Activated naive CD4-positive, alpha-beta T cell (primary cell): ENCODE data around the gene MYMX.
A peak's percentile ranks its signal among the peaks of the same experiment; 100 is the strongest.
"Not testable (repeated sequence)": the region's sequence is repeated elsewhere in the genome, so short reads cannot be mapped to it uniquely, and the experiment has no call there.

Experiments used
- DNase-seq, 4 experiments: peaks; one replicate each; lab custom pipeline; 2025; lab: John Stamatoyannopoulos, UW

MYMX gene

DNA sequence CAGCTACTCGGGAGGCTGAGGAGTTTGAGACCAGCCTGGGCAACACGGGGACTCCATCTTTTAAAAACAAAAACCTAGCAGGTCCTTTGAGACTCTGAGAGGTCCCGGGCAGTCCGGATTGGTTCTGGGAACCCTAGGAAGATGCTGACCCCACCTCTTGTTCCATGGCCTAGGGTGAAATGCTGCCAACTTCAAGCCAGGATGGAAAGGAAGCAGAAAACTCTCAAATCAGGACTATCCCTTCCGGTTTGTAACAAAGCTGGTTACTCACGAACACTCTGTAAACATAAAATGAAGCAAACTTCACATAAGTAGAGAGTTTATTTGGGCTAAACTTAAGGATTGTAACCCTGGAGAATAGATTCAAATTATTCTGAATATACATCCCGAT is 30.1 kb upstream of the MYMX start:
- DNase-seq: no peak

DNA sequence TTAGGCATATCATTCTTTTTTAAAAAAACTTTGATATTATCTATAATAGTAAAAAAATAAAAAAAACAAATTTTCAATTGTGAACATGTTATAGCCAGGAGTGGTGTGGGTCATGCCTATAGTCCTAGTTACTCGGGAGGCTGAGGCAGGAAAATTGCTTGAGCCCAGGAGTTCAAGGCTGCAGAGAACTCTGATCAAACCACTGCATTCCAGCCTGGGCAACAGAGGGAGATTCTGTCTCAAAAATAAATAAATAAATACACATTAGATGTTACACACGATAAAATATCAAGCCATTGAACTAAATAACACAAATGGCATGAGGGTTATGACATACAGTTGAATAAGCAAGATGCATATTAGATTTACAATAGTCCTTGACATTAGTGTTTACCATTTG is 27.9 kb upstream of the MYMX start:
- no peak for DNase-seq

DNA sequence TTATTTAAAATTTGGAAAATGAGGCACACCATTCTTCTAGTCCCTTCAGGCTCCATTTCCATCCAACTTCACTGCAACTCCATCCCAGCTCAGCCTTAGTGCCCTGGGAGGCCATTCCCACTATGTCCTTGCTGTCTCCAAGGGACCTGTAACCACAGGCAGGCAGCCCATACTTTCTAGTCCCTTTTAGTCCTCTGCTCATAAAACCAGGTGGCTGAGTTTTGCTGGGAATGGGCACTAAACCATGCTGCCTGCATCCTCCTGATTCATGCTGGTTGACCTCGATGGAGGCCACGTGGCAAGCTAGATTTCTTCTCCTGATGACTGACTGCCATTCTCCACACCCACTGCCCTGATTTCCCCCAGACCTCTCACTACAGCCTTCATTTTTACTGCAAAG is 27.5 kb upstream of the MYMX start:
- no peak for DNase-seq

DNA sequence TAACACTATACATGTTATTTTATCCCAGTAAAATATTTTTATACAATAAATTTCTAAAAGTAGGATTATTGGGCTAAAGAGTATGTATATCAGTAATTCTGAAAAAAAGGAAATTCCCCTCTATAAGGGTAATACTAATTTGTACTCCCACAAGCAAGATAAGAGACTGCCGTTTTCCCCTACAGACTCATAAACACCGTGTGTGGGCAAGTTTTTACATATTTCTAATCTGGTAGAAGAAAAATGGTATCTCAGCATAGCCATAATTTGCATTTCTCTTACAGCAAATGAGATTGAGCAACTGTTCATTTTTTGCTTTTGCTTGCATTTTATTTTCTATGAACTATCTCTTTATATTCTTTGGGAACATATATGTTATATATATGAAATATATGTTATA is 26.0 kb upstream of the MYMX start:
- DNase-seq: no peak

DNA sequence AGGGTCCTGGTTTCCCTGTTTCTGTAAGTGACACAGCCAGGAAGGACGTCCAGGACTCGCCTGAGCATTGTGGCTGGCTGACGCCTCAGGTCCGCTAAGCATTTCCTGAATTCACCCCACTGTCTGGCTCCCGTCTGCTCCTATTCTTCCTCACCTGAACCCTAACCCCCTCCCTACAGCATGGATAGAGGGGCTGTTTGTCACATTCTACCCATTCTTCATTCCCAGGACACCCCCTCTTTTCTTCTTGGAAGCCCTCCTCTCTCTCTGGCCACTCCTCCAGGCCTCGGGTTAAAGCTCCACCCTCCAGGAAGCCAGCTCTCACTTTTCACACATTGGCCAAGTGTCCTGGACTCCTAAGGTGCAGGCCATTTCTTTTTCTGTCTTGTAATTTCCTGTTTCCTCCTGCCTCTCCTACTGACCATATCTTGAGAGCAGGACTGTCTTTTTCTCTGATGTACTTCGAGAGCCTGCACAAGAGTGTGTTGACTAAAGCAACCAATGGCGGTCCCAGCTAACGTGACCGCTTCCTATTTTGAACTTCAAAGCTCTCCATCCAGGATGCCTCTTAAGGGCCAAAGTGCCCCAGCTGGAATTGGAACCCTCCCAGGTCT is 24.2 kb upstream of the MYMX start:
- DNase-seq: no peak

DNA sequence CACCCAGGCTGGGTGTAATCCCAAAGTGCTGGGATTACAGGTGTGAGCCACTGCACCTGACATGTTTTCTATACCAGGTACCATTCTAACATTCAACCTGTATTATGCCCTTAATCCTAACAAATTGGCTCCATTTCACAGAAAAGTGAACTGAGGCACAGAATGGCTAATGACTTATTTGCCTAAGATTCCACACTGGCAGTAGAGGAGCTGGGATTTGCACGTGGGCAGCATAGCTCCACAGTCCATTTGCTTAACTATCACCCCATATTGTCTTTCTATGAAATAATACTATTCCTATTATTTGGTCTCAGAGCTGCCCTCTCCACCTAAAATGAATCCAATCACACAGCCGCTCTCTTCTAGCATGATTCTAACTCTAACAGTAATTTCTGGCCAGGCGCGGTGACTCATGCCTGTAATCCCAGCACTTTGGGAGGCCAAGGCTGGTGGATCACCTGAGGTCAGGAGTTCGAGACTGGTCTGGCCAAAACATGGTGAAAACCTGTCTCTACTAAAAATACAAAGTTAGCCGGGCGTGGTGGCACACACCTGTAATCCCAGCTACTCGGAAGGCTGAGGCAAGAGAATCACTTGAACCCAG is 23.3 kb upstream of the MYMX start:
- DNase-seq: no peak

DNA sequence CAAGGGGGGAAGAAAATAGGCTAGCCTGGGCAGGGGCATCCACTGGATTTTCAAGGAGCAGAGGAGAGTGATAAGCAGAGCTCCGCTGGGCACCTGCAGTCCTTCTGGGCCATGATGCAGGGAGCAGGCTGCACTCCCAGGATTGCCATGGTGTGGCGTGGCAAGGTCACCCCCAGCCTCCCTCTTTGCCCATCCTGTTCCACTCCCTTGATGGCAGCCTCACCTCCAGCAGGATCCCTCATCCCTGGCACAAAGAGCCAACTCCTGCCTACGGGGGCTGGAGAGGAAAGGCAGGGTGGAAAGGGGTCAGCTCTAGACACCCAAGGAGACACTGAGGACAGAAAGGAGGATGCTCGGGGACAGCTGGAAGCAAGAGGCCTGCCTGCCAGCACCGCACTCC is 22.4 kb upstream of the MYMX start:
- DNase-seq: no peak

DNA sequence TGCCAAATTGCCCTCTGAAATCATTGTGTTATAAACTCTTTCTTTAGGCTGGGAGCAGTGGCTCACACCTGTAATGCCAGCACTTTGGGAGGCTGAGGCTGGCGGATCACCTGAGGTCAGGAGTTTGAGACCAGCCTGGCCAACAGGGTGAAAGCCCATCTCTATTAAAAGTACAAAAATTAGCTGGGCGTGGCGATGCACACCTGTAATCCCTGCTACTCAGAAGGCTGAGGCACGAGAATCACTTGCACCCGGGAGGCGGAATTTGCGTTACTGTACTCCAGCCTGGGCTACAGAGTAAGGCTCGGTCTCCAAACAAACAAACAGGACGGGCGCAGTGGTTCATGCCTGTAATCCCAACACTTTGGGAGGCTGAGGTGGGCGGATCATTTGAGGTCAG is 20.4 kb upstream of the MYMX start:
- DNase-seq: not testable (repeated sequence)

DNA sequence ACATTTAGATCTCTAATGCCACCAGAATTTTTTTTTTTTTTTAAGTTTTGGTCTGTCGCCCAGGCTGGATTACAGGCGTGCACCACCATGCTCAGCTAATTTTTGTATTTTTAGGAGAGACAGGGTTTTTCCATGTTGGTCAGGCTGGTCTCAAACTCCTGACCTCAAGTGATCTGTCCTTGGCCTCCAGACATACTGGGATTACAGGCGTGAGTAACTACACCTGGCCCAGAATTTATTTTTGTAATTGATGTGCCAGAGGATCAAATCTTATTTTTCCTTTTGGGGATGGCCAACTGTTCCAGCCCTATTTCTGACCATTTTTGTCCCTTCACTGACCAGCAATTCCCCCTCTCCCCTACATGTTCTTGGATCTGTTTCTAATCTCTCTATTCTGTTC is 18.0 kb upstream of the MYMX start:
- no peak for DNase-seq

DNA sequence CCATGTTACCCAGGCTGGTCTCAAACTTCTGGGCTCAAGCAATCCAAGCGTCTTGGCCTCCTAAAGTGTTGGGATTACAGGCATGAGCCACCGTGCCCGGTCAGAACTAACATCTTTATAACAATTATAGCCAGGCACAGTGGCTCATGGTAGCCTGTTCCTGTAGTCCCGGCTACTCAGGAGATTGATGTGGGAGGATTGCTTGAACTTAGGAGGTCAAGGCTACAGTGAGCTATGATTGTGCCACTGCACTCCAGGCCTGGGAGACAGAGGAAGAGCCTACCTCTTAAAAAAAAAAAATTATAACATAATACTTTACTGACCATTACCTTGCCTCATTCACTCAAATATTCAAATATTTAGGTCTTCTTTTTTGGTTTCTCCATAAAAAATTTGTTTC is 16.8 kb upstream of the MYMX start:
- DNase-seq: no peak

DNA sequence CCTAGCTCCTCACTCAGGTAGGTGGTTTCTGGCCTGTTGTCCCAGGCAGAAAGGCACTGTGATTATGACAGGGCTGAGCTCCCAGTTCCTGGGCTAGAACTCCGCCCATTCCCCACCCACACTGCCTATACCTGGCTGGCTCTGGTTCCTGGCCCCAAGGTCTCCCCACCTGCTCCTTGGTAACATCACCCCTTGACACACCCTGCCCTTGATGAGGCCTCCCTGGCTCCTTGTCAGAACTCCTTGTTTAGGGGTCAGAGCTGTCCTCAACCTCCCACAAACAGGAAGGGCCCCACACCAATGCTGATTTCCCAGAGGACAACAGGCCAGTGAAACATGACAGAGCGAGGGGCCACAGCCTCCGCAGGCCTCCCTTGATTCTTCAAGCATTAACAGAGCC is 15.5 kb upstream of the MYMX start:
- DNase-seq: no peak

DNA sequence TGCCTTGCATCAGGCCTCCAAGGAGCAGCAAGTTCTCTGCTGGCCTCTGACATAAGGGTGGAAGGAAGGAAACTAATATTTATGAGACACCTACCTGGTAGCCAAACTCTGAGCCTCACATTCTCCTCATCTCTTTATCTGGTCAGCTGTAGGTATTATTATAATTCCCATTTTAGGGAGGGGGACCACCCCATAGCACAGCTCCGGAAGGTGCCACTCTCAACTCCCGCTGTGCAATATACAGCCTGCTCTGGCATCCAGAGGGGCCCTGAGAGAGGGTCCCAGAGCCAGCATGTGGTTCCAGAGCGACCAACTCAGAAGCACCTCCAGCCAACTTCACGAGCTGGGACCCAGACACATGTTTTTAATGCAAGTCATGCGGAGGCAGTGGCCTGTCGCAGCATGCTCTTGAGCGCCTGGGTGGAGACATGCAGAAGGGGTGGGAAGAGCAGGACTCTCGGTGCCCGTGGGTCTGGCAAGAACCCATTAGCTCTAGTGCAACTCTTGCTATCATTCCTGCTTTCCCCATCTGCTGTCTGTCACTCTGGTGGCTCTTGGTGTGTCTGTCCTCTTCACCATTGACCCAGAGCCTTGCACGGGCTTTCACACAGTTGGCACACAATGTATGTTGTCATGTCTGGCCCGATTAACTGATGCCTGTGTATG is 15.0 kb upstream of the MYMX start:
- DNase-seq: no peak

DNA sequence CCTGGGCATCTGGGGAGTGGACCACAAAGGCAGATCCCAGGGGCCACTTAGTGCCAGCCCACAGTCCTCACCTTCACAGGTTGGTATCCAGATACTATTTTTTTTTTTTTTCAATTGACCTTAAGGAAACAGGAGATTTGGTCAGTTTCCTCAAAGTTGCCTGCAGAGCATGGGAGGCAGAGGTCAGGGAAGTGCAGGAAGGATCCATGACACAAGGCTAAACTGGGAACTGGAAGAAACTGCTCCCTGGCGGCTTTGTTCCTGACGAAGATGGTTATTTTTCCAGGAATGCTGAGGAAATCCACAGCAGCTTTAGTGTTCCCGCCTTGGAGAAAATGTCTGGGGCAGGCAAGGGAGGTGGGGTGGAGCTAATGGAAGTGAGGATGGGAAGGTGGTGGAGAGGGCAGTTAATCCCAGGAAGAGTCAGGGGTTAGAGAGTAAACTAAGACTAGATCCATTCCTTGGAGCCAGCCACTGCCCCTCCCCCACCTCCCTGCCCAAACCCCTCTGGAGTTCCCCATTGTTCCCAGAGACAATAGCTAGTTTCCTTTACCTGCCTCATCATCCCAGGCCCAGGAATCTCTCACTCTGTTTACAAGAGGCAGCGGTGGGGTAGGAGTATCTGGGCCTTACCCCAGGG is 14.3 kb upstream of the MYMX start:
- DNase-seq: no peak

DNA sequence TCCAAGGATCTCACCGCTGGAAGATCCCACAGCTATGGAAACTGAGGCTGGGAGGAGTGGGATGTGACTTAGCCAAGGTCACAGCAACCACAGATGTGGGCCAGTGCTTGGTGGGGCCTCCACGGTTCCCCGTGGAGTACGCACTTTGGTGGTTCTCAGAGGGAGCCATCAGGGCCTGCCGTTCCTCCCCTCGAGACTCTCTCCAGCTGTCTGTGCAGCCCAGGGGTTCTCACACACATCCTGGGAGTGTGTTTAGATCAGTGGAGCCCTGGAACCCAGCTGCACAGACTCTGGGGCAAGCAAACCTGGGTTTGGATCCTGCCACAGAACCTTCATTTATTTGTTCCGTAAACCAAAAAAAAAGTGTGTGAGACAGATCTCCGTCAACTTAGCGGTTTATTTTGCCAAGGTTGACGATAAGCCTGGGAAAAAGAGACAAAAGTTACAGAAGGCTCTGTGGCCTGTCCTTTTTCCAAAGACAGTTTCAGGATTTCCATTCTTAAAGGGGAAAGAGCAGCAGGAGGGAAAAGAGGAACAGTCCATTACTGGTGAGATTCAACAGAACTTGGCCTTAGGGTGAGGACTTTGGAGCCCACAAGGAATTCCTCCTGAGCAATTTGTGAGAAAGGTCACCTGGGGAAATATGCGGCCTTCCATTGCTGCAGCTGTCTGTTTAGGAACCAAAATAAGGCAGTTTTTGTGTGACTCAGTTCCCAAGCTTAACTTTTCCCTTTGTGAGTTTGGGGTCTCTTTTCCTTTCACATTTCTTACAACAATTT is 13.6 kb upstream of the MYMX start:
- DNase-seq: no peak

DNA sequence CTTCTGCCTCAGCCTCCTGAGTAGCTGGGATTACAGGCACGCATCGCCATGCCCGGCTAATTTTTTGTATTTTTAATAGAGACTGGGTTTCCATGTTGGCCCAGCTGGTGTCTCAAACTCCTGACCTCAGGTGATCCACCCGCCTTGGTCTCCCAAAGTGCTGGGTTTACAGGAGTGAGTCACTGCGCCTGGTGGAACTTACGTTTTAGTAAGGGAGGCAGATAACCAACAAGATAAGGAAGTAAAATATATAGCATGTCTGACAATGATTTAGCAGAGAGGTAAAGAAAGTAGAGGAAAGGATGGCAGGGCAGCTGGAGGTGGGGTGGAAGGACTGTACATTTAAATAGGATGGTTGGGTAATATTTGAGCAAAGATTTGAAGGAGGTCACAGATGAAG is 12.8 kb upstream of the MYMX start:
- DNase-seq: no peak

DNA sequence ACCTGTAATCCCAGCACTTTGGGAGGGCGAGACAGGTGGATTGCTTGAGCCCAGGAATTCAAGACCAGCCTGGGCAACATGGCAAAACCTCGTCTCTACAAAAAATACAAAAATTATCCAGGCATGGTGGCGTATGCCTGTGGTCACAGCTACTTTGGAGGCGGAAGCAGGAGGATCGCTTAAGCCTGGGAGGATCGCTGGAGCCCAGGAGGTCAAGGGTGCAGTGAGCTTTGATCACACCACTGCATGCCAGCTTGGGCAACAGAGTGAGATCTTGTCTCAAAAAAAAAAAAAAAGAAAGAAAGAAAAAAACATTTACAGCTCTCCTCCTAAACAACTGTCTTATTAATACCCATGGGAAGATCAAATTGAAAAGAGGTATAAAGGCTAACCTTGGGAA is 8.8 kb upstream of the MYMX start:
- DNase-seq: no peak

DNA sequence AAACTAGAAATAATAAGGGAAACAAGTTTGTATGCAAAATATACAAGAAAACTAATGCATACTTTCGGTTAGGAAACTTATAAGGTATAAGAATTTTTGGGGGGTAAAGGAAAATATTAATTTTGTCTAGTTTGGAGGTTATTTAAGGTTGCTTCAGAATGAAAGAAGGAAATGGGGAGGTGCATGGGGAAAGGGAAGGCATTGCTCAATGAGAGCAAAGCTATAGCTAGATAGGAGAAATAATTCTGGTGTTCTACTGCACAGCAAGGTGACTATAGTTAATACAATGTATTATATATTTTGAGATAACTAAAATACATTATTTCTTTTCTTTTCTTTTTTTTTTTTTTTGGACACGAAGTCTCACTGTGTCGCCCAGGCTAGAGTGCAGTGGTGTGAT is 5.4 kb upstream of the MYMX start:
- no peak for DNase-seq

DNA sequence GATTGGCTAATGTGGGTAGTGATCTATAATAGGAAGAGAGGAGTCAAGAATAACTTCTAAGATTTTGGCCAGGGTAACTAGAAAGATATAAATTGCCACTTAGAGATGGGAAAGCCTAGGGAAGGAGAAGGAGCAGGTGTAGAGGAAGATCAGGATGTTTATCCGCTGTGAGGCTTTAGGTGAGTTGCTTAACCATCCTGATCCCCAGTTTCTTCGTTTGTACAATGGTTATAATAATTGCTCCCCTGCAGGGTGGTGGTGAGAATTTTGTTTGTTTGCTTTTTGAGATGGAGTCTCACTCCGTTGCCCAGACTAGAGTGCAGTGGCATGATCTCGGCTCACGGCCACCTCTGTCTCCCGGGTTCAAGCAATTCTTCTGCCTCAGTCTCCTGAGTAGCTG is 2.4 kb upstream of the MYMX start:
- no peak for DNase-seq

DNA sequence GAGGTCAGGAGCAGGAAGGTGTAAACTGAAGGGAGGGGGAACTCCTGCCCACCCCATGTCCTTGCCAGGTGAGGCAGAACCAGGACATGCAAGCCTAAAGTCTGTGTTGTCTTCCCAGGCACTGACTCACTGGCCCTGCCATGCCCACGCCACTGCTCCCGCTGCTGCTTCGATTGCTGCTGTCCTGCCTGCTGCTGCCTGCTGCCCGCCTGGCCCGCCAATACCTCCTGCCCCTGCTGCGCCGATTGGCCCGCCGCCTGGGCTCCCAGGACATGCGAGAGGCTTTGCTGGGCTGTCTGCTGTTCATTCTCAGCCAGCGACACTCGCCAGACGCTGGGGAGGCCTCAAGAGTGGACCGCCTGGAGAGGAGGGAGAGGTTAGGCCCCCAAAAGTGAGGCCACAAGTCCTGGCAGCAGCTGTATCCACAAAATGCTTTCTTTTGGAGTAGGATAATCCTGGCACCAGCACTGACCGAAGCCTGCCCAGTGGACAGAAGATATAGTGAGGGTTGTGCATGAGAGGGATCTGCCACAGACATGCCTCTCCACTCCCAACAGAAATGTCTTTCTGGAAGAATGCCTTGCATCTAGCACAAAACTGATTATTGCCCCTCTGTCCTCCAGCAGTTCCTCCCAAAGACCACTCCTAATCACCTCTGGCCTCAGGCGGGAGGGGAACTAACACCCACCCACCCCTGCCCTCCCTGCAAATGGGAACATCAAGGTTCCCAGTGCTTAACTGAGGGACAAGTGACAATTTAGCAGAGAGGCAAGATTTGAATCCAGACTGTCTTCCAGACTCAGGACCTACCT is 812 bp downstream of the MYMX start:
- DNase-seq: no peak

DNA sequence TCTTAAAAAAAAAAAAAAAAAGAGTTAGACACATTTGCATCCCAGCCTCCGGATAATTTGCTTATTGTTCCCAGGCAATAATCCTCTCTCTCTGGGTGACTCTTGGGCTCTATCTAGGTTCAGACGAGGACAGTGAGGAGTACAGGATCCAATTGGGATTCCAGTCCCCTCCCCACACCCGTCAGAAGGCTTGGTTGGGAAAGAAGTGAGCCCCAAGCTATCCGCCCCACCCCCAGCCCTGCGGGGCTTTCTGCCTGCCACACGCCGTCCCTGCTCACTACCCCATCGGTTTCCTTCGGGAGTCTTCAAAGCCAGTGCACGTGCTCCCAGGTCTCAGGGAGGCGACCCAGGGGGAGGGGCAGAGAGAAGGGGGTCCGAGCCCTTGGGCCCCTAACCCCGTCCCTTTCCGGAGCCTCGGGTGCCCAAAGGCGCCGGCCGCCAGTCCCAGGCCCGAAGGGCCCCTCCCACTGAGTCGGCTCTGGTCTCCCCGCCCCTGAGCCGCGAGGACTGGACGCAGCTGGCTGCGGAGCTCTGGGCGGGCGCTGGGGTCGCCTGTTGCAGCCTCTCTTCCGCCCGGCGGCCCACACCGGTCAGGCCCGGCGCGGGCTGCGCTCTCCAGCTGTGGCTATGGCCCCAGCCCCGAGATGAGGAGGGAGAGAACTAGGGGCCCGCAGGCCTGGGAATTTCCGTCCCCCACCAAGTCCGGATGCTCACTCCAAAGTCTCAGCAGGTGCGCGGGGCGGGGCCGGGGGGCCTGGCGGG is 2.5 kb downstream of the MYMX start:
- peak in 1 of 4 experiments; percentile 5 for DNase-seq
